Measurements from ENCODE around the gene SOX13. TPM values are rescaled to one million over a fixed set of nuclear protein-coding genes. Genes with fewer than 3 reads are reported as not detected.

The SOX13 gene
- total and polyA plus RNA-seq, 9 of the 15 experiments (the other 6 are each of a cell fraction or from before 2014, with no cell fraction given), result 0.03 to 0.35 (median 0.06) TPM; not detected in 5

GRCh38 chr1:204162494-204163074 lies 89.7 kb downstream of the SOX13 start:
- no peak overlapping the region for H2AFZ ChIP-seq (ENCODE audit: low read depth, low read length)
- no peak overlapping the region for H3K27ac ChIP-seq (ENCODE audit: extremely low read depth, low read depth, low read length)
- no peaks in the 10 kb centered on the region for H3K4me1 ChIP-seq (replicated peaks in 1 of 2; ENCODE audit: control insufficient read depth in 2 of 2, insufficient read depth in 2 of 2, low read length in 2 of 2)
- ChIA-PET POLR2A (interaction anchor here (0.5 to 0.9 kb wide), 5 partner anchors 55 to 873 kb away, joined by 3 to 8 read pairs (median 3); no protein-coding TSS in a partner anchor), CTCF (ENCODE audit: low intra/inter-chr PET ratio) (interaction anchor here (0.6 to 5.0 kb wide), 9 partner anchors 14 to 645 kb away, joined by 3 to 44 read pairs (median 4); no protein-coding TSS in a partner anchor)
- H3K4me3 ChIP-seq, result no peak overlapping the region
- intact Hi-C loops (cut with micrococcal nuclease) (loop anchor here (1.0 to 5.0 kb wide), 4 partner anchors 45 to 645 kb away; no protein-coding TSS in a partner anchor), in situ Hi-C loops (cut with MboI) (no loop called here)
- H3K27me3 ChIP-seq (ENCODE audit: control insufficient read depth in 2 of 2, insufficient read depth in 2 of 2, low read length in 2 of 2), result peaks cover 3 to 42% of the 10 kb centered on the region in 2 experiments; a peak in 4 of 5 replicates
- no peaks in the 10 kb centered on the region for H3K9me1 ChIP-seq (ENCODE audit: control insufficient read depth, insufficient read depth, low read length)
- no peak overlapping the region for H3K4me2 ChIP-seq (ENCODE audit: insufficient read depth, low read length)
- H3K36me3 ChIP-seq (ENCODE audit: control insufficient read depth, insufficient read depth, low read length), result no peaks in the 10 kb centered on the region
- no peak overlapping the region for H3K9ac ChIP-seq (ENCODE audit: insufficient read depth in 1 of 2, low read depth in 2 of 2, low read length in 2 of 2)
- peak; percentile 98 for ATAC-seq
- 5% methylated on average over 7 of the region's 7 CpGs for WGBS (ENCODE audit: insufficient coverage, low coverage, missing lambda C conversion rate)
- DNase-seq (ENCODE audit: extremely low read depth in 1 of 4, low spot score in 3 of 4), result peak; percentile 76 to 94 (median 90)
- BruUV-seq (replicated peaks), result no TSS peak
- no peaks in the 10 kb centered on the region; the same call in none of the 2 replicates for H4K20me1 ChIP-seq (replicated peaks; ENCODE audit: control insufficient read depth, insufficient read depth, low read length)
- peak; percentile 87 for FAIRE-seq
- no peaks in the 10 kb centered on the region for H3K9me3 ChIP-seq (replicated peaks; ENCODE audit: control insufficient read depth, insufficient read depth, low read depth, low read length)
- H3K79me2 ChIP-seq (ENCODE audit: control insufficient read depth, insufficient read depth, low read length), result no peaks in the 10 kb centered on the region
- TF ChIP-seq ZNF445 (CRISPR knock-in tag; IDR thresholded peaks at IDR 0.05; ENCODE audit: low read depth) (no peak), CSDE1 (IDR thresholded peaks at IDR 0.05) (no peak), NR1H2 (CRISPR knock-in tag; IDR thresholded peaks at IDR 0.05) (no peak), ARNT (IDR thresholded peaks at IDR 0.05) (0 out of 4 replicates have a peak, but pooled peaks of 1 of the 2 experiments have one; percentile 27), TFAP4 (CRISPR knock-in tag; IDR thresholded peaks at IDR 0.05; ENCODE audit: borderline replicate concordance) (peak; percentile 62; the same call in 1 of the 2 replicates), CTBP1 (IDR thresholded peaks at IDR 0.05; ENCODE audit: borderline replicate concordance) (peak; percentile 48; the same call in 1 of the 2 replicates), MYNN (IDR thresholded peaks at IDR 0.05) (0 out of 2 replicates have a peak, but pooled peaks have one; percentile 32), MYNN (CRISPR knock-in tag; IDR thresholded peaks at IDR 0.05) (no peak), SMAD1 (IDR thresholded peaks at IDR 0.05; ENCODE audit: low read depth, low read length, partially characterized antibody) (no peak), MEIS2 (IDR thresholded peaks at IDR 0.05; ENCODE audit: partially characterized antibody) (peak; percentile 43), HDAC3 (IDR thresholded peaks at IDR 0.05; ENCODE audit: borderline replicate concordance, partially characterized antibody) (no peak), BMI1 (IDR thresholded peaks at IDR 0.05; ENCODE audit: low read length) (0 out of 2 replicates have a peak, but pooled peaks have one; percentile 33), MTA3 (IDR thresholded peaks at IDR 0.05; ENCODE audit: borderline replicate concordance) (peak; percentile 42; the same call in 1 of the 2 replicates), ZBTB7A (IDR thresholded peaks at IDR 0.05; ENCODE audit: borderline replicate concordance, control insufficient read depth, low read depth, low read length) (peak; percentile 28; the same call in 1 of the 2 replicates), RAD21 (CRISPR knock-in tag; conservative IDR thresholded peaks at IDR 0.05 in 1 of 2, IDR thresholded peaks at IDR 0.05 in 1 of 2) (peak; percentile 99 to 100), MAZ (CRISPR knock-in tag; conservative IDR thresholded peaks at IDR 0.05 in 1 of 2, IDR thresholded peaks at IDR 0.05 in 1 of 2) (peak in 1 of 2 experiments; percentile 43; a peak in 2 of 4 replicates), SP1 (CRISPR knock-in tag; IDR thresholded peaks at IDR 0.05) (peak; percentile 45; the same call in 1 of the 2 replicates)
- TF ChIP-seq, protein P1, sequence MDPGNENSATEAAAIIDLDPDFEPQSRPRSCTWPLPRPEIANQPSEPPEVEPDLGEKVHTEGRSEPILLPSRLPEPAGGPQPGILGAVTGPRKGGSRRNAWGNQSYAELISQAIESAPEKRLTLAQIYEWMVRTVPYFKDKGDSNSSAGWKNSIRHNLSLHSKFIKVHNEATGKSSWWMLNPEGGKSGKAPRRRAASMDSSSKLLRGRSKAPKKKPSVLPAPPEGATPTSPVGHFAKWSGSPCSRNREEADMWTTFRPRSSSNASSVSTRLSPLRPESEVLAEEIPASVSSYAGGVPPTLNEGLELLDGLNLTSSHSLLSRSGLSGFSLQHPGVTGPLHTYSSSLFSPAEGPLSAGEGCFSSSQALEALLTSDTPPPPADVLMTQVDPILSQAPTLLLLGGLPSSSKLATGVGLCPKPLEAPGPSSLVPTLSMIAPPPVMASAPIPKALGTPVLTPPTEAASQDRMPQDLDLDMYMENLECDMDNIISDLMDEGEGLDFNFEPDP (CRISPR knock-in tag; IDR thresholded peaks at IDR 0.05), result no peak
- TF ChIP-seq, protein P2, sequence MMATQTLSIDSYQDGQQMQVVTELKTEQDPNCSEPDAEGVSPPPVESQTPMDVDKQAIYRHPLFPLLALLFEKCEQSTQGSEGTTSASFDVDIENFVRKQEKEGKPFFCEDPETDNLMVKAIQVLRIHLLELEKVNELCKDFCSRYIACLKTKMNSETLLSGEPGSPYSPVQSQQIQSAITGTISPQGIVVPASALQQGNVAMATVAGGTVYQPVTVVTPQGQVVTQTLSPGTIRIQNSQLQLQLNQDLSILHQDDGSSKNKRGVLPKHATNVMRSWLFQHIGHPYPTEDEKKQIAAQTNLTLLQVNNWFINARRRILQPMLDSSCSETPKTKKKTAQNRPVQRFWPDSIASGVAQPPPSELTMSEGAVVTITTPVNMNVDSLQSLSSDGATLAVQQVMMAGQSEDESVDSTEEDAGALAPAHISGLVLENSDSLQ (IDR thresholded peaks at IDR 0.05), result peak; percentile 5; the same call in 1 of the 2 replicates
